RPMI8226 (cell line): Measurements from ENCODE around the gene ZRANB3.
"Not testable (repeated sequence)": the region's sequence is repeated elsewhere in the genome, so short reads cannot be mapped to it uniquely, and the experiment has no call there.

ENCODE experiments used
- DNase-seq: peaks from one replicate; pipeline ENCODE4 v3.0.0-alpha.2; 2015

ZRANB3 gene

GRCh38 chr2:135475128-135475527 is 55.9 kb downstream of the ZRANB3 start:
- no peak for DNase-seq

GRCh38 chr2:135473567-135473966 is 57.5 kb downstream of the ZRANB3 start:
- peak; percentile 38 for DNase-seq

- DNase-seq: no peak
Observed at GRCh38 chr2:135471106-135471505, 59.9 kb downstream of the ZRANB3 start.

GRCh38 chr2:135457279-135457678 is 73.7 kb downstream of the ZRANB3 start:
- no peak for DNase-seq

- no peak for DNase-seq
Observed at GRCh38 chr2:135456835-135457234, 74.2 kb downstream of the ZRANB3 start.

GRCh38 chr2:135456431-135456830 is 74.6 kb downstream of the ZRANB3 start:
- DNase-seq: no peak

- DNase-seq: no peak
Observed at GRCh38 chr2:135454608-135455007, 76.4 kb downstream of the ZRANB3 start.

GRCh38 chr2:135453027-135453426 is 78.0 kb downstream of the ZRANB3 start:
- not testable (repeated sequence) for DNase-seq

- DNase-seq: no peak
Observed at GRCh38 chr2:135451966-135452365, 79.1 kb downstream of the ZRANB3 start.

- DNase-seq: not testable (repeated sequence)
Observed at GRCh38 chr2:135443013-135443412, 88.0 kb downstream of the ZRANB3 start.

- not testable (repeated sequence) for DNase-seq
Observed at GRCh38 chr2:135435155-135435554, 95.9 kb downstream of the ZRANB3 start.

GRCh38 chr2:135424849-135425248 is 106.2 kb downstream of the ZRANB3 start:
- DNase-seq: no peak

- no peak for DNase-seq
Observed at GRCh38 chr2:135422898-135423297, 108.1 kb downstream of the ZRANB3 start.

- no peak for DNase-seq
Observed at GRCh38 chr2:135411646-135412045, 119.4 kb downstream of the ZRANB3 start.

- DNase-seq: no peak
Observed at GRCh38 chr2:135409436-135409835, 121.6 kb downstream of the ZRANB3 start.

GRCh38 chr2:135396259-135396658 is 134.8 kb downstream of the ZRANB3 start:
- DNase-seq: not testable (repeated sequence)

GRCh38 chr2:135386993-135387392 is 144.0 kb downstream of the ZRANB3 start:
- no peak for DNase-seq

GRCh38 chr2:135378591-135378990 is 152.4 kb downstream of the ZRANB3 start:
- DNase-seq: no peak

GRCh38 chr2:135373702-135374101 is 157.3 kb downstream of the ZRANB3 start:
- no peak for DNase-seq

GRCh38 chr2:135349941-135350340 is 181.1 kb downstream of the ZRANB3 start:
- DNase-seq: no peak

GRCh38 chr2:135348096-135348704 is 182.8 kb downstream of the ZRANB3 start:
- DNase-seq: not testable (repeated sequence)

GRCh38 chr2:135337071-135337470 is 193.9 kb downstream of the ZRANB3 start:
- DNase-seq: no peak

GRCh38 chr2:135335256-135335655 is 195.8 kb downstream of the ZRANB3 start:
- no peak for DNase-seq

- no peak for DNase-seq
Observed at GRCh38 chr2:135327146-135327545, 203.9 kb downstream of the ZRANB3 start.
